ENCODE data around the gene MAPT.

GRCh38 chr17:46008591-46008990 is 114.2 kb downstream of the MAPT start:
- no peak for TF ChIP-seq POLR2A (IDR thresholded peaks at IDR 0.05)
- no peak for TF ChIP-seq CTCF (IDR thresholded peaks at IDR 0.05 in 4 of 5, conservative IDR thresholded peaks at IDR 0.05 in 1 of 5)
